Naive thymus-derived CD8-positive, alpha-beta T cell (primary cell): ENCODE results near the gene SH2B2. TPM values are rescaled to one million over a fixed set of nuclear protein-coding genes. Genes with fewer than 3 reads are reported as not detected.
"Not testable (repeated sequence)": the region's sequence is repeated elsewhere in the genome, so short reads cannot be mapped to it uniquely, and the experiment has no call there.

Experiments used
- ATAC-seq, 2 donors: fragments of 150-1000 bp; cut with Tn5 transposase in 1 of 2; sonication (Bioruptor Pico), chemical (Tn5 transposase) in 1 of 2; 1 replicate in 1 of 2; 2 replicates in 1 of 2; pipeline ENCODE4 v1.10.0; 2021; ENCODE audit warnings: mild to moderate bottlenecking in 2 of 2, moderate library complexity in 2 of 2
- POLR2A ChIA-PET: fragments of 350-600 bp; sonication (Branson Sonifier 250); formaldehyde crosslinking; loops from one replicate; lab custom pipeline; 2021; ENCODE audit warnings: antibody characterized with exemption; lab: Charles Lee
- DNase-seq, 10 donors: peaks; one replicate each; pipeline versions ENCODE4 v3.0.0 to v3.0.0-alpha.2; 2020 to 2022
- H3K27ac Mint-ChIP-seq, 10 donors: one replicate each; pipeline ENCODE4 v1.8.0; 2020 to 2022; ENCODE audit warnings: mild to moderate bottlenecking in 10 of 10, mixed read lengths in 10 of 10, moderate library complexity in 4 of 10, inconsistent platforms in 1 of 10
- H3K27me3 Mint-ChIP-seq, 5 donors: one replicate each; pipeline ENCODE4 v1.8.0; 2021 to 2022; ENCODE audit warnings: mixed read lengths in 5 of 5
- H3K36me3 Mint-ChIP-seq, 3 donors: one replicate each; pipeline ENCODE4 v1.8.0; 2020 to 2022; ENCODE audit warnings: mixed read lengths in 3 of 3, mild to moderate bottlenecking in 2 of 3, inconsistent platforms in 1 of 3
- H3K4me1 Mint-ChIP-seq, 4 donors: one replicate each; pipeline ENCODE4 v1.8.0; 2021 to 2022; ENCODE audit warnings: mixed read lengths in 4 of 4
- H3K4me3 Mint-ChIP-seq, 10 donors: one replicate each; pipeline ENCODE4 v1.8.0; 2020 to 2022; ENCODE audit warnings: mild to moderate bottlenecking in 10 of 10, mixed read lengths in 10 of 10, moderate library complexity in 6 of 10, inconsistent platforms in 1 of 10
- H3K9me3 Mint-ChIP-seq, 9 donors: one replicate each; pipeline ENCODE4 v1.8.0; 2020 to 2022; ENCODE audit warnings: mixed read lengths in 9 of 9, mild to moderate bottlenecking in 3 of 9, inconsistent platforms in 1 of 9, moderate library complexity in 1 of 9
- microRNA-seq: library from miRNA; unstranded; fragments of <30 nt; microRNA quantifications from one replicate; pipeline ENCODE4 v1.2.0, GENCODE V29; 2022; ENCODE audit warnings: borderline microRNAs expressed
- polyA plus RNA-seq, 3 donors: library from polyadenylated mRNA; unstranded; fragments of 300-500 nt; fragmentation: Illumina TruSeq; gene quantifications; one replicate each; pipeline ENCODE4 v1.2.3, GENCODE V29; 2021
- total RNA-seq, 8 experiments: library from RNA in 2 of 8; stranded (reverse) in 2 of 8; gene quantifications; one replicate each; pipeline ENCODE4 v1.2.3 and lab custom pipeline; 2021 to 2026

SH2B2 gene
- total and polyA plus RNA-seq, 5 experiments from 2014 or later = 0.17 to 3.8 (median 1.5) TPM; not detected in 1

- H3K9me3 Mint-ChIP-seq, POLR2A ChIA-PET, H3K4me1 Mint-ChIP-seq, H3K27ac Mint-ChIP-seq, H3K27me3 Mint-ChIP-seq, DNase-seq, H3K36me3 Mint-ChIP-seq, H3K4me3 Mint-ChIP-seq, ATAC-seq: not testable (repeated sequence)
Measured at GRCh38 chr7:102340599-102341368, 54.1 kb downstream of the SH2B2 start.

- H3K27me3 Mint-ChIP-seq, H3K9me3 Mint-ChIP-seq, POLR2A ChIA-PET, H3K4me1 Mint-ChIP-seq, H3K36me3 Mint-ChIP-seq, H3K4me3 Mint-ChIP-seq, H3K27ac Mint-ChIP-seq, DNase-seq, ATAC-seq: not testable (repeated sequence)
Measured at GRCh38 chr7:102346983-102347382, 60.3 kb downstream of the SH2B2 start.

GRCh38 chr7:102356344-102356743, 69.7 kb downstream of the SH2B2 start, which contains the start of gene SPDYE6:
Gene SPDYE6 (minus strand): TSS chr7:102356444. CDS start chr7:102356023, 421 bp downstream.
- H3K27ac Mint-ChIP-seq, H3K4me1 Mint-ChIP-seq, POLR2A ChIA-PET, H3K27me3 Mint-ChIP-seq, H3K4me3 Mint-ChIP-seq, H3K9me3 Mint-ChIP-seq, DNase-seq, H3K36me3 Mint-ChIP-seq, ATAC-seq: not testable (repeated sequence)

- POLR2A ChIA-PET = interaction anchor here (1.0 to 1.3 kb wide), 2 partner anchors 32 to 73 kb away, joined by 3 read pairs; partner anchors contain the start of gene PRKRIP1
- H3K27me3 Mint-ChIP-seq, H3K9me3 Mint-ChIP-seq: not testable (repeated sequence)
- Mint-ChIP-seq H3K27ac (peak overlapping the region; percentile 71 to 94 (median 92)), H3K4me3 (peak overlapping the region; percentile 85 to 94 (median 88)), H3K36me3 (peaks cover 0 to 21% (median 6%) of the 10 kb centered on the region in 3 donors), H3K4me1 (peaks cover 0 to 29% (median 15%) of the 10 kb centered on the region in 4 donors)
- DNase-seq (peak; percentile 82 to 97 (median 93)), ATAC-seq (peak; percentile 98 to 99)
Measured at GRCh38 chr7:102363549-102364393, 77.1 kb downstream of the SH2B2 start.

- Mint-ChIP-seq H3K27ac (peak overlapping the region in 9 of 10 donors; percentile 31 to 93 (median 82)), H3K4me1 (peaks cover 0 to 29% (median 15%) of the 10 kb centered on the region in 4 donors), H3K4me3 (peak overlapping the region; percentile 80 to 94 (median 87)), H3K36me3 (peaks cover 0 to 21% (median 6%) of the 10 kb centered on the region in 3 donors)
- POLR2A ChIA-PET, ATAC-seq, H3K27me3 Mint-ChIP-seq, H3K9me3 Mint-ChIP-seq: not testable (repeated sequence)
- DNase-seq = peak in 1 of 10 donors; percentile 11
Measured at GRCh38 chr7:102364394-102364886, 77.8 kb downstream of the SH2B2 start.

GRCh38 chr7:102365390-102365789, 78.7 kb downstream of the SH2B2 start:
- H3K4me3 Mint-ChIP-seq = peak overlapping the region in 8 of 10 donors; percentile 11 to 62 (median 34)
- ATAC-seq, POLR2A ChIA-PET, DNase-seq, H3K27ac Mint-ChIP-seq, H3K9me3 Mint-ChIP-seq, H3K27me3 Mint-ChIP-seq: not testable (repeated sequence)
- H3K36me3 Mint-ChIP-seq = peaks cover 6 to 27% (median 13%) of the 10 kb centered on the region in 3 donors
- peaks cover 1 to 33% (median 17%) of the 10 kb centered on the region in 4 donors for H3K4me1 Mint-ChIP-seq

- POLR2A ChIA-PET, H3K9me3 Mint-ChIP-seq, DNase-seq, H3K27me3 Mint-ChIP-seq, H3K27ac Mint-ChIP-seq, ATAC-seq: not testable (repeated sequence)
- H3K4me3 Mint-ChIP-seq = peak overlapping the region in 2 of 10 donors; percentile 33 to 36
- peaks cover 9 to 50% (median 16%) of the 10 kb centered on the region in 3 donors for H3K36me3 Mint-ChIP-seq
- H3K4me1 Mint-ChIP-seq = peaks cover 7 to 38% (median 27%) of the 10 kb centered on the region in 4 donors
Measured at GRCh38 chr7:102370038-102370437, 83.4 kb downstream of the SH2B2 start.

Small RNA genes lying within 50 kb of the gene (microRNA-seq; reads per million reads assigned to microRNA genes)
- gene MIR4285 = not detected

Other genes with a start within 250 kb of the SH2B2 start
- not detected for gene SPDYE6, start 69.6 kb downstream of the SH2B2 start, total RNA-seq
- gene SPDYE6, start 69.6 kb downstream of the SH2B2 start, polyA plus RNA-seq = under 1 TPM in 2 of 3 donors, not detected in 1; 0.25 to 0.52 TPM
- 10 to 100 TPM; 47.9 TPM for gene PRKRIP1, start 109.5 kb downstream of the SH2B2 start, total RNA-seq
- gene PRKRIP1, start 109.5 kb downstream of the SH2B2 start, polyA plus RNA-seq = 10 to 100 TPM; 13.4 to 27.0 (median 17.7) TPM
- 10 to 100 TPM; 29.1 to 33.6 TPM for gene ORAI2, start 146.7 kb downstream of the SH2B2 start, total RNA-seq
- gene ORAI2, start 146.7 kb downstream of the SH2B2 start, polyA plus RNA-seq = 10 to 100 TPM; 35.9 to 54.4 (median 37.2) TPM
- 10 to 100 TPM in 1 of 2 experiments, 1 to 10 TPM in 1; 9.9 to 12.9 TPM for gene ALKBH4, start 178.0 kb downstream of the SH2B2 start, total RNA-seq
- gene ALKBH4, start 178.0 kb downstream of the SH2B2 start, polyA plus RNA-seq = 10 to 100 TPM; 14.8 to 17.3 (median 16.4) TPM
- gene LRWD1, start 178.1 kb downstream of the SH2B2 start, total RNA-seq = 10 to 100 TPM; 21.6 to 23.6 TPM
- 10 to 100 TPM in 2 of 3 donors, 1 to 10 TPM in 1; 7.2 to 14.5 (median 11.4) TPM for gene LRWD1, start 178.1 kb downstream of the SH2B2 start, polyA plus RNA-seq
- 10 to 100 TPM; 44.3 to 44.4 TPM for gene POLR2J, start 192.1 kb downstream of the SH2B2 start, total RNA-seq
- gene POLR2J, start 192.1 kb downstream of the SH2B2 start, polyA plus RNA-seq = 100 to 1,000 TPM in 2 of 3 donors, 10 to 100 TPM in 1; 65.6 to 112 (median 103) TPM
- gene RASA4B, start 230.9 kb downstream of the SH2B2 start, total RNA-seq = 10 to 100 TPM; 31.9 to 35.0 TPM
- gene RASA4B, start 230.9 kb downstream of the SH2B2 start, polyA plus RNA-seq = 10 to 100 TPM in 1 of 3 donors, 1 to 10 TPM in 2; 7.8 to 15.7 (median 8.7) TPM